CD4-positive, alpha-beta T cell (primary cell): ENCODE results near the gene ADNP2. TPM values are rescaled to one million over a fixed set of nuclear protein-coding genes. Genes with fewer than 3 reads are reported as not detected.

ENCODE experiments used
- ATAC-seq: fragments of 200-7000 bp; cut with Tn5 transposase; one replicate; pipeline ENCODE4 v1.10.0; 2022; ENCODE audit warnings: mild to moderate bottlenecking; ENCODE audit not compliant: poor library complexity
- CTCF ChIA-PET: fragments of 350-600 bp; sonication (Branson Sonifier 250); formaldehyde crosslinking; loops from one replicate; lab custom pipeline; 2021; ENCODE audit warnings: antibody characterized with exemption, inconsistent platforms; lab: Charles Lee
- POLR2A ChIA-PET: fragments of 350-600 bp; sonication (Branson Sonifier 250); formaldehyde crosslinking; loops from one replicate; lab custom pipeline; 2021; ENCODE audit warnings: antibody characterized with exemption, inconsistent platforms; lab: Charles Lee
- DNase-seq, 14 experiments: peaks; one replicate each; pipeline ENCODE4 v3.0.0-alpha.2; 2013 to 2020; ENCODE audit warnings: mixed read lengths in 2 of 14
- H3K27ac ChIP-seq, 2 donors: one replicate each; pipeline versions ENCODE4 v1.5.1 to v1.7.0; 2013; ENCODE audit warnings: low read length in 2 of 2, low read depth in 1 of 2, mild to moderate bottlenecking in 1 of 2
- H3K27me3 ChIP-seq, 2 experiments: 1 replicate in 1 of 2; 2 replicates in 1 of 2; pipeline versions ENCODE4 v1.6.1 to v1.7.0; 2013; ENCODE audit warnings: low read length in 2 of 2, control low read depth in 1 of 2, mild to moderate bottlenecking in 1 of 2, moderate library complexity in 1 of 2; ENCODE audit not compliant: insufficient read depth in 2 of 2, control insufficient read depth in 1 of 2
- H3K36me3 ChIP-seq: one replicate; pipeline ENCODE4 v1.6.1; 2013; ENCODE audit warnings: low read length, control low read depth; ENCODE audit not compliant: insufficient read depth
- H3K4me1 ChIP-seq: one replicate; pipeline ENCODE4 v1.6.1; 2013; ENCODE audit warnings: low read length, control low read depth; ENCODE audit not compliant: insufficient read depth
- H3K4me3 ChIP-seq: one replicate; pipeline ENCODE4 v1.5.1; 2013; ENCODE audit warnings: mild to moderate bottlenecking, low read length, moderate library complexity
- H3K9me3 ChIP-seq, 2 experiments: 1 replicate in 1 of 2; 2 replicates in 1 of 2; pipeline versions ENCODE4 v1.6.1 to v1.7.0; 2013; ENCODE audit warnings: low read length in 2 of 2, mild to moderate bottlenecking in 2 of 2, control low read depth in 1 of 2, moderate library complexity in 1 of 2; ENCODE audit not compliant: control insufficient read depth in 1 of 2, insufficient read depth in 1 of 2
- H3K27ac Mint-ChIP-seq: one replicate; pipeline ENCODE4 v1.8.0; 2020; ENCODE audit warnings: mixed read lengths
- H3K27me3 Mint-ChIP-seq: one replicate; pipeline ENCODE4 v1.8.0; 2021; ENCODE audit warnings: mixed read lengths
- H3K36me3 Mint-ChIP-seq: one replicate; pipeline ENCODE4 v1.8.0; 2021; ENCODE audit warnings: low read depth, mixed read lengths
- H3K4me1 Mint-ChIP-seq: one replicate; pipeline ENCODE4 v1.8.0; 2021; ENCODE audit warnings: low read depth, mixed read lengths
- H3K4me3 Mint-ChIP-seq: one replicate; pipeline ENCODE4 v1.8.0; 2020; ENCODE audit warnings: mild to moderate bottlenecking, mixed read lengths
- H3K9me3 Mint-ChIP-seq: one replicate; pipeline ENCODE4 v1.8.0; 2020; ENCODE audit warnings: mixed read lengths
- intact Hi-C, 2 experiments: fragments of 100-400 bp; cut with DNase I in 1 of 2; cut with micrococcal nuclease in 1 of 2; formaldehyde crosslinking; loops; one replicate each; pipeline versions ENCODE4 v1.15.1 to v1.9.0; 2023 to 2025; cut with DNase I, micrococcal nuclease
- total RNA-seq, 174 experiments: library from RNA in 2 of 174; stranded (reverse) in 2 of 174; gene quantifications; one replicate each; pipeline ENCODE4 v1.2.3 and lab custom pipeline; 2021 to 2026
- TF ChIP-seq, protein P1 (sequence below): fragments of 200-600 bp; IDR thresholded peaks from one replicate; pipeline ENCODE4 v1.8.0; 2022; ENCODE audit warnings: antibody characterized with exemption, mild to moderate bottlenecking

The ADNP2 gene
- total RNA-seq, 2 experiments from 2014 or later: 61.0 to 61.5 TPM

- intact Hi-C loops: no loop called here
- H3K9me3 Mint-ChIP-seq: no peaks in the 10 kb centered on the region
- Histone ChIP-seq H3K4me1 (no peaks in the 10 kb centered on the region), H3K9me3 (peaks cover 0 to 4% of the 10 kb centered on the region in 2 experiments), H3K27me3 (peaks cover 0 to 2% of the 10 kb centered on the region in 2 experiments), H3K4me3 (no peak overlapping the region), H3K36me3 (no peaks in the 10 kb centered on the region), H3K27ac (no peak overlapping the region)
- no peaks in the 10 kb centered on the region for H3K36me3 Mint-ChIP-seq
- no peak overlapping the region for H3K4me3 Mint-ChIP-seq
- H3K27me3 Mint-ChIP-seq: no peaks in the 10 kb centered on the region
- CTCF ChIA-PET: no interaction called here
- ATAC-seq (no peak), DNase-seq (no peak)
- no peaks in the 10 kb centered on the region for H3K4me1 Mint-ChIP-seq
- TF ChIP-seq, protein P1, sequence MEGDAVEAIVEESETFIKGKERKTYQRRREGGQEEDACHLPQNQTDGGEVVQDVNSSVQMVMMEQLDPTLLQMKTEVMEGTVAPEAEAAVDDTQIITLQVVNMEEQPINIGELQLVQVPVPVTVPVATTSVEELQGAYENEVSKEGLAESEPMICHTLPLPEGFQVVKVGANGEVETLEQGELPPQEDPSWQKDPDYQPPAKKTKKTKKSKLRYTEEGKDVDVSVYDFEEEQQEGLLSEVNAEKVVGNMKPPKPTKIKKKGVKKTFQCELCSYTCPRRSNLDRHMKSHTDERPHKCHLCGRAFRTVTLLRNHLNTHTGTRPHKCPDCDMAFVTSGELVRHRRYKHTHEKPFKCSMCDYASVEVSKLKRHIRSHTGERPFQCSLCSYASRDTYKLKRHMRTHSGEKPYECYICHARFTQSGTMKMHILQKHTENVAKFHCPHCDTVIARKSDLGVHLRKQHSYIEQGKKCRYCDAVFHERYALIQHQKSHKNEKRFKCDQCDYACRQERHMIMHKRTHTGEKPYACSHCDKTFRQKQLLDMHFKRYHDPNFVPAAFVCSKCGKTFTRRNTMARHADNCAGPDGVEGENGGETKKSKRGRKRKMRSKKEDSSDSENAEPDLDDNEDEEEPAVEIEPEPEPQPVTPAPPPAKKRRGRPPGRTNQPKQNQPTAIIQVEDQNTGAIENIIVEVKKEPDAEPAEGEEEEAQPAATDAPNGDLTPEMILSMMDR: no peak
- no peak overlapping the region for H3K27ac Mint-ChIP-seq
- POLR2A ChIA-PET: no interaction called here
These were observed 40.3 kb upstream of the ADNP2 start for GRCh38 chr18:80068571-80069272.

- no peaks in the 10 kb centered on the region for H3K36me3 ChIP-seq
- ChIA-PET POLR2A (no interaction called here), CTCF (no interaction called here)
- no peaks in the 10 kb centered on the region for H3K9me3 ChIP-seq
- TF ChIP-seq, protein P1: no peak
- Mint-ChIP-seq H3K4me1 (no peaks in the 10 kb centered on the region), H3K27ac (no peak overlapping the region), H3K4me3 (no peak overlapping the region), H3K9me3 (no peaks in the 10 kb centered on the region), H3K36me3 (no peaks in the 10 kb centered on the region), H3K27me3 (no peaks in the 10 kb centered on the region)
- DNase-seq (no peak), ATAC-seq (no peak)
- no peaks in the 10 kb centered on the region for H3K27me3 ChIP-seq
- no peak overlapping the region for H3K27ac ChIP-seq
- no peaks in the 10 kb centered on the region for H3K4me1 ChIP-seq
- intact Hi-C loops: no loop called here
- no peak overlapping the region for H3K4me3 ChIP-seq
These were observed 38.2 kb upstream of the ADNP2 start for GRCh38 chr18:80070825-80071224.

DNA sequence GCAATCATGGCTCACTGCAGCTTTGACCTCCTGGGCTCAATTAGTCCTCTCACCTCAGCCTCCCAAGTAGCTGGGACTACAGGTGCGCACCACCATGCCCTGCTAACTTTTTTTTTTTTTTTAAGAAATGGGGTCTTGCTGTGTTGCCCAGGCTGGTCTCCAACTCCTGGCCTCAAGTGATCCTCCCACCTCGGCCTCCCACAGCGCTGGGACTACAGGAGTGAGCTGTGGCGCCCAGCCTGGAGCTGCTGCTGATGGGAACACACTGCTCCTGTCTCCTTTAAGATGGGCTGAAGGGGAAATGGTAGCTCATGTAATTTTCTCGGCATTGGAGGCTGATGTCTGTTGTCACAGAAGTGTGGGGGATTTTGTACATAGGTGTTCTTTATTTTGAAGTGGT, 34.9 kb upstream of the ADNP2 start:
- no peaks in the 10 kb centered on the region for H3K36me3 Mint-ChIP-seq
- no peak overlapping the region for H3K27ac Mint-ChIP-seq
- Histone ChIP-seq H3K36me3 (no peaks in the 10 kb centered on the region), H3K4me3 (no peak overlapping the region), H3K27me3 (peaks cover 0 to 4% of the 10 kb centered on the region in 2 experiments), H3K27ac (no peak overlapping the region), H3K4me1 (no peaks in the 10 kb centered on the region), H3K9me3 (no peaks in the 10 kb centered on the region)
- H3K27me3 Mint-ChIP-seq: no peaks in the 10 kb centered on the region
- intact Hi-C loops: no loop called here
- H3K4me3 Mint-ChIP-seq: no peak overlapping the region
- DNase-seq (no peak), ATAC-seq (no peak)
- TF ChIP-seq, protein P1: no peak
- no peaks in the 10 kb centered on the region for H3K9me3 Mint-ChIP-seq
- ChIA-PET CTCF (no interaction called here), POLR2A (no interaction called here)
- no peaks in the 10 kb centered on the region for H3K4me1 Mint-ChIP-seq
